Psoas muscle (tissue), 8 donors: ENCODE results near the gene CNTNAP2. TPM values are rescaled to one million over a fixed set of nuclear protein-coding genes. Genes with fewer than 3 reads are reported as not detected.

Source experiments
- ATAC-seq, 4 donors: fragments of 200-7000 bp; cut with Tn5 transposase; one replicate each; pipeline ENCODE4 v1.9.1; 2020; ENCODE audit warnings: moderate library complexity in 3 of 4, mild to moderate bottlenecking in 2 of 4
- DNase-seq, 2 donors: peaks; one replicate each; pipeline ENCODE4 v3.0.0-alpha.2; 2020
- H3K27ac ChIP-seq: fragments of 200-600 bp; one replicate; pipeline ENCODE4 v1.8.0; 2022
- H3K27me3 ChIP-seq, 3 donors: fragments of 200-600 bp in 1 of 3; one replicate each; pipeline versions ENCODE4 v1.6.1 to v1.8.0; 2013 to 2022; ENCODE audit warnings: low read length in 2 of 3, mild to moderate bottlenecking in 2 of 3, moderate library complexity in 1 of 3; ENCODE audit not compliant: insufficient read depth in 3 of 3
- H3K36me3 ChIP-seq, 2 donors: fragments of 200-600 bp in 1 of 2; one replicate each; pipeline versions ENCODE4 v1.6.1 to v1.8.0; 2013 to 2022; ENCODE audit warnings: low read depth in 1 of 2, mild to moderate bottlenecking in 1 of 2, moderate library complexity in 1 of 2; ENCODE audit not compliant: insufficient read depth in 1 of 2
- H3K4me1 ChIP-seq: fragments of 200-600 bp; one replicate; pipeline ENCODE4 v1.8.0; 2022
- H3K4me3 ChIP-seq: fragments of 200-600 bp; one replicate; pipeline ENCODE4 v1.8.0; 2022; ENCODE audit warnings: mild to moderate bottlenecking
- H3K9me3 ChIP-seq: fragments of 200-600 bp; one replicate; pipeline ENCODE4 v1.8.0; 2022
- WGBS, 3 donors: extraction: QIAGEN DNeasy Blood & Tissue Kit; methylation state at CpG; one replicate each; pipeline versions ENCODE4 v1.1.6 to v1.1.7; 2013; 5-methylcytosine and 5-hydroxymethylcytosine counted together
- intact Hi-C, 2 donors: fragments of 100-400 bp; cut with DNase I; formaldehyde crosslinking; loops; one replicate each; pipeline versions ENCODE4 v1.11.0 to v1.14.2; 2022
- polyA plus RNA-seq, 3 donors: library from polyadenylated mRNA; stranded (reverse); fragments of 200-250 nt; gene quantifications; one replicate each; pipeline ENCODE4 v1.2.3, GENCODE V29; 2013
- total RNA-seq, 4 donors: library from RNA; stranded (reverse); fragmentation: NEBNext Ultra II Directional in 2 of 4; extraction: Animal tissue kit (Norgen Biotek cat#: 25700) in 2 of 4; gene quantifications; one replicate each; pipeline versions ENCODE4 v1.2.1 to v1.2.4, GENCODE V29; 2021 to 2023
- TF ChIP-seq, protein P1 (sequence below): fragments of 200-600 bp; IDR thresholded peaks from one replicate; pipeline ENCODE4 v1.8.0; 2022; ENCODE audit warnings: antibody characterized with exemption
- donor health status: healthy with polysubstance abuse.
- donor health status: DM: no; HTN: no; CAD: no; lungs with moderate emphysema.
- donor health status: Bipolar disorder and iron deficiency.
- donor health status: healthy.
- donor health status: DM: yes; HTN: yes; CAD: no.
- donor health status: DM: no; HTN: no; CAD: no.
- donor health status: DM: no; HTN: no; CAD: no.
- donor health status: DM: yes; HTN: yes; CAD: no.

The CNTNAP2 gene
- total and polyA plus RNA-seq, 7 donors, result 0.01 to 0.13 TPM; not detected in 5

DNA sequence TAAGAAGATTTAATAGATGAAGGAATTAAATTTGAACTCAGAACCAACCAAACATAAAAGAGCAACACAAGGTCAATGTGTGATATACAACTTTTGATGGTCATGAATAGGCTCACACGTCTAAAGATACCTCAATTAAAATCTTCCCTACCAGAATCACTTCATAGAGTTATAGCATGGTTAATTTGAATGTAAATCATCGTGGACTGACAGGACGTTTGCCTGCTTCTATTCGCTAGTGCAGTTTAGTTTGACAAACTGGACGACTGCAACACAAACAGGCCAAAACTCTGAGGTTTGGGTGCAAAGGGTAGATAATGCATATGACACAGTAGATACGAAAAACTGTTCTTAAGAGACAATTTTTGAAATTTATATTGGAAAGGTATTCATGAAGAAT, 32.5 kb upstream of the CNTNAP2 start:
- Histone ChIP-seq H3K27me3 (no peaks in the 10 kb centered on the region), H3K36me3 (no peaks in the 10 kb centered on the region), H3K27ac (no peak overlapping the region), H3K9me3 (no peaks in the 10 kb centered on the region), H3K4me1 (no peaks in the 10 kb centered on the region), H3K4me3 (no peak overlapping the region)
- TF ChIP-seq, protein P1, sequence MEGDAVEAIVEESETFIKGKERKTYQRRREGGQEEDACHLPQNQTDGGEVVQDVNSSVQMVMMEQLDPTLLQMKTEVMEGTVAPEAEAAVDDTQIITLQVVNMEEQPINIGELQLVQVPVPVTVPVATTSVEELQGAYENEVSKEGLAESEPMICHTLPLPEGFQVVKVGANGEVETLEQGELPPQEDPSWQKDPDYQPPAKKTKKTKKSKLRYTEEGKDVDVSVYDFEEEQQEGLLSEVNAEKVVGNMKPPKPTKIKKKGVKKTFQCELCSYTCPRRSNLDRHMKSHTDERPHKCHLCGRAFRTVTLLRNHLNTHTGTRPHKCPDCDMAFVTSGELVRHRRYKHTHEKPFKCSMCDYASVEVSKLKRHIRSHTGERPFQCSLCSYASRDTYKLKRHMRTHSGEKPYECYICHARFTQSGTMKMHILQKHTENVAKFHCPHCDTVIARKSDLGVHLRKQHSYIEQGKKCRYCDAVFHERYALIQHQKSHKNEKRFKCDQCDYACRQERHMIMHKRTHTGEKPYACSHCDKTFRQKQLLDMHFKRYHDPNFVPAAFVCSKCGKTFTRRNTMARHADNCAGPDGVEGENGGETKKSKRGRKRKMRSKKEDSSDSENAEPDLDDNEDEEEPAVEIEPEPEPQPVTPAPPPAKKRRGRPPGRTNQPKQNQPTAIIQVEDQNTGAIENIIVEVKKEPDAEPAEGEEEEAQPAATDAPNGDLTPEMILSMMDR, result no peak
- WGBS, 3 donors, result 63 to 71% (median 66%) methylated on average over 6 of the region's 6 CpGs
- intact Hi-C loops, result no loop called here
- ATAC-seq (no peak), DNase-seq (no peak)

GRCh38 chr7:146090023-146090645, 26.5 kb upstream of the CNTNAP2 start:
- 4 to 6% (median 5%) methylated on average over 4 of the region's 4 CpGs for WGBS, 3 donors
- Histone ChIP-seq H3K4me3 (no peak overlapping the region), H3K4me1 (no peaks in the 10 kb centered on the region), H3K36me3 (no peaks in the 10 kb centered on the region), H3K9me3 (no peaks in the 10 kb centered on the region), H3K27me3 (no peaks in the 10 kb centered on the region), H3K27ac (no peak overlapping the region)
- ATAC-seq (no peak), DNase-seq (no peak)
- intact Hi-C loops, result no loop called here
- TF ChIP-seq, protein P1, result peak; percentile 36

GRCh38 chr7:146094356-146094755, 22.2 kb upstream of the CNTNAP2 start:
- DNase-seq, result peak in 1 of 2 donors; percentile 21
- Histone ChIP-seq H3K27ac (no peak overlapping the region), H3K36me3 (no peaks in the 10 kb centered on the region), H3K9me3 (no peaks in the 10 kb centered on the region), H3K4me3 (no peak overlapping the region), H3K4me1 (no peaks in the 10 kb centered on the region), H3K27me3 (no peaks in the 10 kb centered on the region)
- WGBS, 3 donors, result 44 to 50% (median 44%) methylated on average over 4 of the region's 4 CpGs
- TF ChIP-seq, protein P1, result no peak
- ATAC-seq, result no peak
- intact Hi-C loops, result no loop called here

- 48 to 67% (median 55%) methylated on average over 5 of the region's 5 CpGs for WGBS, 3 donors
- ATAC-seq (no peak), DNase-seq (no peak)
- Histone ChIP-seq H3K36me3 (no peaks in the 10 kb centered on the region), H3K27ac (no peak overlapping the region), H3K4me1 (no peaks in the 10 kb centered on the region), H3K9me3 (no peaks in the 10 kb centered on the region), H3K4me3 (no peak overlapping the region), H3K27me3 (no peaks in the 10 kb centered on the region)
- TF ChIP-seq, protein P1, result no peak
- intact Hi-C loops, result no loop called here
Observed at GRCh38 chr7:146096994-146097393, 19.6 kb upstream of the CNTNAP2 start.

DNA sequence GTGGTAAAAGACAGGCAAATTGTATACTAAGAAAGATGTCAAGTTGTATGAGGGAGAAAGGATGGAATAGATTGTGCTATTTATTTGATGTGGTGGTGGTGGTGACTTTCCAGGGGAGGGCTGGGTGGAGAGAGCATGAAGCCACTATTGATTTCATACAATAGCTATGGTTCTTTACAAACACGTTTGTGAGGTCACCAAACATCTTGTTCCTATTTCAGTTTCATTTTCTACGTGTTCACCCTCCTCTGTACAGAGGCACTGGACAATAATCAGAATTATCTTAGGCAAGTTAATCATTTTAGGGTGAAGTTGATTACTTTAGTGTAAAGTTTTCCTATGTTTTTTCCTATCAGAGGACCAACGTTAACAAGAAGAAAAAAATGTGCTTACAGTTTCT, 10.3 kb upstream of the CNTNAP2 start:
- no peak overlapping the region for H3K4me3 ChIP-seq
- H3K4me1 ChIP-seq, result no peaks in the 10 kb centered on the region
- no peaks in the 10 kb centered on the region for H3K27me3 ChIP-seq
- ATAC-seq (no peak), DNase-seq (no peak)
- H3K36me3 ChIP-seq, result no peaks in the 10 kb centered on the region
- H3K9me3 ChIP-seq, result no peaks in the 10 kb centered on the region
- WGBS, 3 donors, result 44 to 49% (median 47%) methylated on average over 3 of the region's 3 CpGs
- H3K27ac ChIP-seq, result no peak overlapping the region
- TF ChIP-seq, protein P1, result no peak
- intact Hi-C loops, result no loop called here
